ENCODE measurements around the gene DAP.

DAP gene

GRCh38 chr5:10736354-10736753, 24.7 kb downstream of the DAP start:
- DNase-seq (ENCODE audit: low read depth) = no peak
- H3K4me3 ChIP-seq (ENCODE audit: control insufficient read depth, low read depth, low read length) = no peak overlapping the region
- no peak for TF ChIP-seq CTCF (IDR thresholded peaks at IDR 0.05; ENCODE audit: control insufficient read depth, insufficient read depth, low read depth, low read length, missing control alignments)

GRCh38 chr5:10735569-10736276, 25.3 kb downstream of the DAP start:
- no peak for DNase-seq (ENCODE audit: low read depth)
- TF ChIP-seq CTCF (IDR thresholded peaks at IDR 0.05; ENCODE audit: control insufficient read depth, insufficient read depth, low read depth, low read length, missing control alignments) = no peak
- no peak overlapping the region for H3K4me3 ChIP-seq (ENCODE audit: control insufficient read depth, low read depth, low read length)

- TF ChIP-seq CTCF (IDR thresholded peaks at IDR 0.05; ENCODE audit: control insufficient read depth, insufficient read depth, low read depth, low read length, missing control alignments) = no peak
- DNase-seq (ENCODE audit: low read depth) = no peak
- no peak overlapping the region for H3K4me3 ChIP-seq (ENCODE audit: control insufficient read depth, low read depth, low read length)
Observed at GRCh38 chr5:10734832-10735523, 26.1 kb downstream of the DAP start.

GRCh38 chr5:10734037-10734709, 26.9 kb downstream of the DAP start:
- DNase-seq (ENCODE audit: low read depth) = no peak
- H3K4me3 ChIP-seq (ENCODE audit: control insufficient read depth, low read depth, low read length) = no peak overlapping the region
- TF ChIP-seq CTCF (IDR thresholded peaks at IDR 0.05; ENCODE audit: control insufficient read depth, insufficient read depth, low read depth, low read length, missing control alignments) = no peak

- TF ChIP-seq CTCF (IDR thresholded peaks at IDR 0.05; ENCODE audit: control insufficient read depth, insufficient read depth, low read depth, low read length, missing control alignments) = no peak
- H3K4me3 ChIP-seq (ENCODE audit: control insufficient read depth, low read depth, low read length) = no peak overlapping the region
- DNase-seq (ENCODE audit: low read depth) = no peak
Observed at GRCh38 chr5:10733426-10733825, 27.6 kb downstream of the DAP start.

GRCh38 chr5:10731913-10732312, 29.1 kb downstream of the DAP start:
- H3K4me3 ChIP-seq (ENCODE audit: control insufficient read depth, low read depth, low read length) = no peak overlapping the region
- TF ChIP-seq CTCF (IDR thresholded peaks at IDR 0.05; ENCODE audit: control insufficient read depth, insufficient read depth, low read depth, low read length, missing control alignments) = no peak
- DNase-seq (ENCODE audit: low read depth) = no peak

All from AG09309 (cell line).